Measurements from ENCODE around the gene MAST4. TPM values are rescaled to one million over a fixed set of nuclear protein-coding genes. Genes with fewer than 3 reads are reported as not detected.

MAST4 gene
- total and polyA plus RNA-seq, 2 of the 8 experiments (the other 6 are each of a cell fraction or from before 2014, with no cell fraction given): 1.5 to 2.6 TPM

DNA sequence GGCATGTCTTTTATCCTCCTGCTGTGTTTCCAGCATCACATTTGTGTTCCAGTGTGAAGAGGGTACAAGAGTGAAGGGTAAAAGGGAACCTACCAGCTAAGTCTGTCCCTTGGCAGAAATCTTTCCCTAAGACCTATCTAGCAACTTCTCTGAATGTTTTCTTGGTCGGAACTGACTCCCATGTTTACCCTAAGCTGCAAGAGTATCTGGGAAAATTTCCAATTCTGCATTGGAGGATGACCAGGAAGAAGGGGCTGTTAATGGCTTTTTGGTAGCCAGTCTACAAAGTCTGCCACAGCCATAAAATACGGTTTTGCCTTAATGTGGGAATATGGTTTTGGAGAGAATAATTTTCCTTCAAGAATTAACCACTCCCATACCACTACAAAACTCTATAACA lies 75.1 kb downstream of the MAST4 start:
- DNase-seq (ENCODE audit: low read depth in 1 of 2, low spot score in 2 of 2): no peak
- no peak overlapping the region for H2BK120ac ChIP-seq (replicated peaks; ENCODE audit: low read depth, low read length)
- no peak overlapping the region for H4K91ac ChIP-seq (replicated peaks; ENCODE audit: insufficient read length, low read length)
- peak overlapping the region in 1 of 4 experiments; percentile 34; a peak in 1 of 7 replicates for H3K9ac ChIP-seq (replicated peaks in 1 of 4; ENCODE audit: extremely low read depth in 1 of 4, low read depth in 3 of 4, low read length in 3 of 4)
- CTCF ChIA-PET (ENCODE audit: partially characterized antibody): interaction anchor here (0.7 to 1.6 kb wide), 3 partner anchors 10 to 363 kb away, joined by 3 read pairs; no protein-coding TSS in a partner anchor
- 88% methylated on average over 2 of the region's 2 CpGs; no CpG with 5 or more reads in 1 of the 2 experiments for WGBS, 2 experiments (ENCODE audit: extremely low coverage in 1 of 2, insufficient coverage in 1 of 2, insufficient read length in 1 of 2, insufficient replicate concordance in 2 of 2, low coverage in 1 of 2, low lambda C conversion rate in 2 of 2, missing lambda C conversion rate in 1 of 2)
- no peak overlapping the region for H2AFZ ChIP-seq (ENCODE audit: low read length)
- no peak overlapping the region for H3K27ac ChIP-seq (ENCODE audit: low read depth, low read length)
- POLR2A ChIA-PET (ENCODE audit: partially characterized antibody): no interaction called here
- H2BK15ac ChIP-seq (ENCODE audit: low read length): no peak overlapping the region
- H3K4me3 ChIP-seq (ENCODE audit: extremely low read depth in 1 of 4, insufficient read depth in 2 of 4, low read depth in 3 of 4, low read length in 4 of 4): no peak overlapping the region
- H3K9me3 ChIP-seq (ENCODE audit: insufficient read depth in 2 of 2, low read depth in 1 of 2, low read length in 1 of 2): no peaks in the 10 kb centered on the region
- no peak overlapping the region for H4K5ac ChIP-seq (ENCODE audit: insufficient read length, low read depth, low read length)
- no peak for TF ChIP-seq SP2 (IDR thresholded peaks at IDR 0.05; ENCODE audit: low read length)
- no peaks in the 10 kb centered on the region for H3K23me2 ChIP-seq (ENCODE audit: low read depth, low read length)
- no peak for FAIRE-seq
- no peak overlapping the region for H3K23ac ChIP-seq (ENCODE audit: insufficient read length)
- no peak overlapping the region for H3K4me2 ChIP-seq (ENCODE audit: insufficient read depth in 1 of 2, low read depth in 2 of 2, low read length in 2 of 2)
- no peak overlapping the region for H2BK20ac ChIP-seq (ENCODE audit: low read length)
- no peak overlapping the region for H3K56ac ChIP-seq (replicated peaks; ENCODE audit: insufficient read length, low read depth, low read length)
- no peak overlapping the region for H2BK12ac ChIP-seq (ENCODE audit: low read depth, low read length)
- H4K8ac ChIP-seq (ENCODE audit: extremely low read depth, insufficient read depth, low read length): no peak overlapping the region
- H2BK5ac ChIP-seq (ENCODE audit: low read depth, low read length): no peak overlapping the region
- H3K36me3 ChIP-seq (ENCODE audit: control insufficient read depth in 2 of 4, insufficient read depth in 4 of 4, low read length in 3 of 4): no peaks in the 10 kb centered on the region
- no peaks in the 10 kb centered on the region for H3K79me2 ChIP-seq (ENCODE audit: control insufficient read depth in 1 of 2, insufficient read depth in 2 of 2, low read length in 2 of 2)
- no peak overlapping the region for H3K14ac ChIP-seq (ENCODE audit: insufficient read length)
- no peak overlapping the region for H3K4ac ChIP-seq (replicated peaks; ENCODE audit: insufficient read length, low read depth, low read length)
- H4K20me1 ChIP-seq (replicated peaks in 1 of 2; ENCODE audit: control insufficient read depth in 1 of 2, insufficient read depth in 2 of 2, low read length in 2 of 2): no peaks in the 10 kb centered on the region
- H2AK5ac ChIP-seq (ENCODE audit: low read depth, low read length): no peak overlapping the region
- H3K27me3 ChIP-seq (replicated peaks in 1 of 4; ENCODE audit: control insufficient read depth in 3 of 4, extremely low read depth in 1 of 4, insufficient read depth in 3 of 4, low read length in 3 of 4): no peaks in the 10 kb centered on the region
- H3K18ac ChIP-seq (ENCODE audit: extremely low read depth, low read length): no peak overlapping the region
- H3K4me1 ChIP-seq (replicated peaks in 1 of 4; ENCODE audit: control insufficient read depth in 3 of 4, insufficient read depth in 4 of 4, low read length in 3 of 4): 0 out of 7 replicates have a peak, but pooled peaks cover 0 to 3% (median 0%) of the 10 kb centered on the region in 4 experiments
- H3K79me1 ChIP-seq (ENCODE audit: low read depth, low read length): no peaks in the 10 kb centered on the region

Measured in H1 (cell line).